Measurements from ENCODE around the gene PLS3. TPM values are rescaled to one million over a fixed set of nuclear protein-coding genes. Genes with fewer than 3 reads are reported as not detected.

The PLS3 gene
- polyA plus RNA-seq, 1 experiment: 354 TPM

DNA sequence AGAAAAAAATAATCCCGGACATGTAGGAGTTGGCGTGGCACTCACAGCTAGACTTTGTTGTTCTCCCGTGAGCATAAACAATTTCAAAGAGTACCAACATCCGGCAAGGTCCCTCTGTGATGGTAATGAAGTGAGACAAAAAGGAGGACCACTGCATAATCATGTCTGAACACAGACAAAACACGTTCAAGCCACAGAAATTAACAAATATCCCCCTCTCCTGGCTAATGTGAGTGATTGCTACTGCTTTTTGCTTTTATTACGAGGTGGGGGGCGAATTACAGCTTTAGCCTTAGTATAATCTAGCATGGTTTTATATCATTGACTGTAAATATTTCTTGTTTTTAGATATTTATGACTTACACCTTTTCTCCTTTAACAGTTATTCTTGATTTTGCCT lies 118.5 kb downstream of the PLS3 start:
- no peak overlapping the region for H3K27ac ChIP-seq (ENCODE audit: low read depth, low read length)
- CTCF ChIA-PET: interaction anchor here (0.6 to 4.1 kb wide), 16 partner anchors 9 to 394 kb away, joined by 3 to 30 read pairs (median 5); no protein-coding TSS in a partner anchor
- no peak for DNase-seq (ENCODE audit: low read depth, low spot score)
- no peak overlapping the region for H3K4me3 ChIP-seq (ENCODE audit: low read depth, low read length)
- H3K9me3 ChIP-seq (ENCODE audit: control insufficient read depth, insufficient read depth, low read length): no peaks in the 10 kb centered on the region
- H3K27me3 ChIP-seq (ENCODE audit: control insufficient read depth, insufficient read depth, low read length): no peaks in the 10 kb centered on the region
- POLR2A ChIA-PET: no interaction called here
- TF ChIP-seq, protein P1, sequence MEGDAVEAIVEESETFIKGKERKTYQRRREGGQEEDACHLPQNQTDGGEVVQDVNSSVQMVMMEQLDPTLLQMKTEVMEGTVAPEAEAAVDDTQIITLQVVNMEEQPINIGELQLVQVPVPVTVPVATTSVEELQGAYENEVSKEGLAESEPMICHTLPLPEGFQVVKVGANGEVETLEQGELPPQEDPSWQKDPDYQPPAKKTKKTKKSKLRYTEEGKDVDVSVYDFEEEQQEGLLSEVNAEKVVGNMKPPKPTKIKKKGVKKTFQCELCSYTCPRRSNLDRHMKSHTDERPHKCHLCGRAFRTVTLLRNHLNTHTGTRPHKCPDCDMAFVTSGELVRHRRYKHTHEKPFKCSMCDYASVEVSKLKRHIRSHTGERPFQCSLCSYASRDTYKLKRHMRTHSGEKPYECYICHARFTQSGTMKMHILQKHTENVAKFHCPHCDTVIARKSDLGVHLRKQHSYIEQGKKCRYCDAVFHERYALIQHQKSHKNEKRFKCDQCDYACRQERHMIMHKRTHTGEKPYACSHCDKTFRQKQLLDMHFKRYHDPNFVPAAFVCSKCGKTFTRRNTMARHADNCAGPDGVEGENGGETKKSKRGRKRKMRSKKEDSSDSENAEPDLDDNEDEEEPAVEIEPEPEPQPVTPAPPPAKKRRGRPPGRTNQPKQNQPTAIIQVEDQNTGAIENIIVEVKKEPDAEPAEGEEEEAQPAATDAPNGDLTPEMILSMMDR (IDR thresholded peaks at IDR 0.05; ENCODE audit: low read depth, low read length): peak; percentile 55

DNA sequence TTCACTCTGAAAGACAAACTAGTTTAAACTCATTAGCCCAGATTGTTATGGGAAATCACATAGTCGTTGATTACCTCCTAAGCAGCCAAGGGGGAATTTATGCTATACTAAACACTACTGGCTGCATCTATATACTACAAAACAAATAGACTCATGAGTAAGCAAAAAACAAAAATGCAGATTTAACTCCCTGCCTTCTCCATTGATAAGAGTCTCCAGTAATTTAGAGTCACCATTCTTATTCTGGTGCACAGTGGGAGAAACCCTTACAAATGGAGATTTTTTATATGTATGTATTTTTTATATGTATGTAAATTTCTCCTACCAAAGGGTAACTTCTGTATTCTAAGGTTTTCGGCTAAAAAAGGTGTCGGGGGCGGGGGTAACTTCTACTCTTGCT lies 126.6 kb downstream of the PLS3 start:
- Histone ChIP-seq H3K27me3 (ENCODE audit: control insufficient read depth, insufficient read depth, low read length) (no peaks in the 10 kb centered on the region), H3K27ac (ENCODE audit: low read depth, low read length) (no peak overlapping the region), H3K4me3 (ENCODE audit: low read depth, low read length) (no peak overlapping the region), H3K9me3 (ENCODE audit: control insufficient read depth, insufficient read depth, low read length) (no peaks in the 10 kb centered on the region)
- no peak for DNase-seq (ENCODE audit: low read depth, low spot score)
- TF ChIP-seq, protein P1 (IDR thresholded peaks at IDR 0.05; ENCODE audit: low read depth, low read length): no peak
- CTCF ChIA-PET: no interaction called here
- POLR2A ChIA-PET: no interaction called here

DNA sequence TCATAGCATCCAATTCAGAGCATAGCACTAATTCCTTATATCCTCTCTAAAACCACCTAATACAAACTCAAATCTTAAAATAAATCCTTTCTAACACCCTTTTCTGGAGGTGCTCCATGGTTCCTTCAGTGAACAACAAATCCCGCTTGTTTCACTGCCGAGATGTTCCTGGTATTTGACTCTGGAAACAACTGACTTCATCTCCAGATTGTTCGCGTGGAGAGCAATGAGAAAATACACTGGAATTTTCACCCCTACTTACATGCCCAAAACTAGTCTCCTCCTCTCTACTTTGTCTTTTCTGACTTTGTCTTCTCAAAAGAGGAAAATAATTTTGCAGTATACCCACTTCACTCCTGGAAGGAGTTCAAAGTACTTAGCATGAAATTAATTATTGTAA lies 129.0 kb downstream of the PLS3 start:
- Histone ChIP-seq H3K9me3 (ENCODE audit: control insufficient read depth, insufficient read depth, low read length) (no peaks in the 10 kb centered on the region), H3K27ac (ENCODE audit: low read depth, low read length) (no peak overlapping the region), H3K27me3 (ENCODE audit: control insufficient read depth, insufficient read depth, low read length) (no peaks in the 10 kb centered on the region), H3K4me3 (ENCODE audit: low read depth, low read length) (no peak overlapping the region)
- CTCF ChIA-PET: interaction anchor here (1.1 to 2.7 kb wide), 4 partner anchors 9 to 386 kb away, joined by 3 to 30 read pairs (median 16); no protein-coding TSS in a partner anchor
- DNase-seq (ENCODE audit: low read depth, low spot score): no peak
- TF ChIP-seq, protein P1 (IDR thresholded peaks at IDR 0.05; ENCODE audit: low read depth, low read length): no peak
- POLR2A ChIA-PET: no interaction called here

DNA sequence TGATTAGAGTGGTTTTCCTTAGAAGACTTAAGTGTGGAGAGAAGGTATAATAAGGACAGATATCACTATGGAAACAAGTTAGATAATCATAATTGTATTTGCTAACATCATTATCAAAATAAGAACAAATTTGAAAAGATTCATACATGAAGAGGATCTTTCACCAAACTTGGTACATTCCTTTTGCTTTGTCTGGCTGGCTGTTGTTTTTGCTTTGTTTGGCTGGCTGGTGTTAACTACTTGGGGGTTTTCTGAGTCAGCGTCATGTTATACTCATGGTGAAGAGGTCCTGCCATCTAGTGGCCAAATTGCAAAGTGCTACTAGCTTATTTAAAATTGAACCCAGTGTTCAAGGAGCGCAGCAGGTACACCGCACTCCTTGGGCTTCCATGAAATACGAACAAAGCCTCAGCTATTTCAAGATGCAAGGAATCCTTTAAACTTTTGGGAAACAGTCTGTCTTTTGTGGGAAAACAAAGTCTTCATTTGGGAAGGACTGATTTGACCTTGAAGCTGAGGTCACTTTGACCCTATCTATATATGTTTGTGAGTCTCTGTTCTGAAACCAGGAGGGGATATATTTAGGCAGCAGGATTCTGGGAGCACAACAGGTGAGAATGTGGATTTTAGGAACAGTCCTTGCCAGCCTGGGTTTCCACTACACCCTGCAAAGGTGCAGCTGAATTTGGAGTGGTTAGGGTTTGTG lies 129.7 kb downstream of the PLS3 start:
- Histone ChIP-seq H3K9me3 (ENCODE audit: control insufficient read depth, insufficient read depth, low read length) (no peaks in the 10 kb centered on the region), H3K27me3 (ENCODE audit: control insufficient read depth, insufficient read depth, low read length) (no peaks in the 10 kb centered on the region), H3K4me3 (ENCODE audit: low read depth, low read length) (no peak overlapping the region), H3K27ac (ENCODE audit: low read depth, low read length) (no peak overlapping the region)
- TF ChIP-seq, protein P1 (IDR thresholded peaks at IDR 0.05; ENCODE audit: low read depth, low read length): peak; percentile 69
- POLR2A ChIA-PET: no interaction called here
- DNase-seq (ENCODE audit: low read depth, low spot score): peak; percentile 51
- CTCF ChIA-PET: interaction anchor here (0.5 to 2.7 kb wide), 16 partner anchors 10 to 1080 kb away, joined by 3 to 30 read pairs (median 3); no protein-coding TSS in a partner anchor

DNA sequence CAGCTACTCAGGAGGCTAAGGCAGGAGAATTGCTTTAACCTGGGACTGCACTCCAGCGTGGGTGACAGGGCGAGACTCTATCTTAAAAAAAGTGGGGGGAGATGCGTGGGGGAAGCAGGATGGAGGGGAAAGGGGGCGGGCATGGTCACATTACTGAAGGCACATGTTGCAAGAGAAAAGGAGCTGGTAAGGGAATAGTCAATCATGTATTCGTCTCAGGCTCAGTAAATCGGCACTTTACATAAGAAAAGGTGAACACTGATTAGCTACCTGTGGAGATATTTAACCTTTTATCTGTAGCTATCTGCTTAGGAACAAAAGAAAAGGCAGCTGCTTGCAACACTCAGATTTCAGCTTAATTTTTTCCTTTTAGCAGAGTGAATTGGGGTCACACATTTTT lies 132.5 kb downstream of the PLS3 start:
- Histone ChIP-seq H3K27me3 (ENCODE audit: control insufficient read depth, insufficient read depth, low read length) (no peaks in the 10 kb centered on the region), H3K9me3 (ENCODE audit: control insufficient read depth, insufficient read depth, low read length) (no peaks in the 10 kb centered on the region), H3K4me3 (ENCODE audit: low read depth, low read length) (no peak overlapping the region), H3K27ac (ENCODE audit: low read depth, low read length) (no peak overlapping the region)
- CTCF ChIA-PET: interaction anchor here (0.7 kb wide), 1 partner anchor 43 kb away, joined by 3 read pairs; no protein-coding TSS in a partner anchor
- TF ChIP-seq, protein P1 (IDR thresholded peaks at IDR 0.05; ENCODE audit: low read depth, low read length): no peak
- DNase-seq (ENCODE audit: low read depth, low spot score): no peak
- POLR2A ChIA-PET: no interaction called here

Measured in AG04450 (cell line).